ENCODE data around the gene SLC15A4.

GRCh38 chr12:128808651-128809050, 15.1 kb downstream of the SLC15A4 start:
- no peak for TF ChIP-seq CTCF (conservative IDR thresholded peaks at IDR 0.05)
- no peak for TF ChIP-seq EZH2 (IDR thresholded peaks at IDR 0.05; ENCODE audit: low read depth)
